ENCODE data around the gene CDH23.

DNA sequence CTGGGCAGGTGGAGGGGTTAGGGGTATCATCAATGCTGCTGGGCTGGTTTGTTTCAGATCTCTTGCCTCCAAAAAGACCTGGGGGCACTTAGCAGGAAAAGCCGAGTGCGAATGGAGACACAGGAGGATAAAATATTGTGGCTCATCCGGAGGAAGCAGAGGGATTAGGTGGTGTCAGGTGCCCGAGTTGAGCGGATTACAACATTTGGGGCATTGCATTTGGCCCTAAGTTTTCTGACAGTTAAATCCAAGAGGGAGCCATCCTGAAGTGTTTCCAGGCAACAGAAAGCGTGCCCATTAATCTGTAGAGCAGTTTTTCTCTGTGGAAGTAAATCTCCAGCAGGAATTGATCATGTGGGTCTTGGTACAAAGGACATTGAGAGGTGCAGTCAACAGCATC, 85.9 kb downstream of the CDH23 start:
- TF ChIP-seq CHD1 (IDR thresholded peaks at IDR 0.05; ENCODE audit: low read depth, low read length): no peak
- TF ChIP-seq, protein P1, sequence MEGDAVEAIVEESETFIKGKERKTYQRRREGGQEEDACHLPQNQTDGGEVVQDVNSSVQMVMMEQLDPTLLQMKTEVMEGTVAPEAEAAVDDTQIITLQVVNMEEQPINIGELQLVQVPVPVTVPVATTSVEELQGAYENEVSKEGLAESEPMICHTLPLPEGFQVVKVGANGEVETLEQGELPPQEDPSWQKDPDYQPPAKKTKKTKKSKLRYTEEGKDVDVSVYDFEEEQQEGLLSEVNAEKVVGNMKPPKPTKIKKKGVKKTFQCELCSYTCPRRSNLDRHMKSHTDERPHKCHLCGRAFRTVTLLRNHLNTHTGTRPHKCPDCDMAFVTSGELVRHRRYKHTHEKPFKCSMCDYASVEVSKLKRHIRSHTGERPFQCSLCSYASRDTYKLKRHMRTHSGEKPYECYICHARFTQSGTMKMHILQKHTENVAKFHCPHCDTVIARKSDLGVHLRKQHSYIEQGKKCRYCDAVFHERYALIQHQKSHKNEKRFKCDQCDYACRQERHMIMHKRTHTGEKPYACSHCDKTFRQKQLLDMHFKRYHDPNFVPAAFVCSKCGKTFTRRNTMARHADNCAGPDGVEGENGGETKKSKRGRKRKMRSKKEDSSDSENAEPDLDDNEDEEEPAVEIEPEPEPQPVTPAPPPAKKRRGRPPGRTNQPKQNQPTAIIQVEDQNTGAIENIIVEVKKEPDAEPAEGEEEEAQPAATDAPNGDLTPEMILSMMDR (IDR thresholded peaks at IDR 0.05; ENCODE audit: control extremely low read depth in 1 of 3, insufficient read depth in 1 of 3, low read depth in 1 of 3, low read length in 3 of 3): no peak
